ENCODE data around the gene EIF5AL1.
"Not testable (repeated sequence)": the region's sequence is repeated elsewhere in the genome, so short reads cannot be mapped to it uniquely, and the experiment has no call there.

GRCh38 chr10:79508245-79508644 is 4.1 kb upstream of the EIF5AL1 start:
- not testable (repeated sequence) for TF ChIP-seq CTCF (conservative IDR thresholded peaks at IDR 0.05; ENCODE audit: low read length); EZH2phosphoT487 (IDR thresholded peaks at IDR 0.05; ENCODE audit: borderline replicate concordance)
